H1 (cell line): ENCODE measurements around the gene UMOD. TPM values are rescaled to one million over a fixed set of nuclear protein-coding genes. Genes with fewer than 3 reads are reported as not detected.

Experiments used
- CTCF ChIA-PET: fragments of 300-600 bp; sonication (Branson Sonifier 250); formaldehyde crosslinking; loops from one replicate; lab custom pipeline; 2021; ENCODE audit not compliant: partially characterized antibody; lab: Charles Lee
- POLR2A ChIA-PET: fragments of 300-600 bp; sonication (Branson Sonifier 250); formaldehyde crosslinking; loops from one replicate; lab custom pipeline; 2021; ENCODE audit warnings: inconsistent platforms; ENCODE audit not compliant: partially characterized antibody; lab: Charles Lee
- DNase-seq, 2 experiments: peaks; one replicate each; pipeline versions ENCODE4 v3.0.0 to v3.0.0-alpha.2; 2010 to 2022; ENCODE audit warnings: low spot score in 2 of 2, low read depth in 1 of 2, mixed read lengths in 1 of 2
- FAIRE-seq: peaks from 2 replicates; lab custom pipeline; 2011; peaks lifted over from hg19 to GRCh38; lab: Jason Lieb, UNC
- H2AFZ ChIP-seq: 2 replicates; pipeline ENCODE4 v1.8.1; 2012; ENCODE audit warnings: low read length, inconsistent platforms
- H2AK5ac ChIP-seq: 2 replicates; pipeline ENCODE4 v1.6.1; 2013; ENCODE audit warnings: low read depth, low read length
- H2BK120ac ChIP-seq: replicated peaks from 2 replicates; pipeline ENCODE3; 2013; ENCODE audit warnings: low read depth, low read length, inconsistent platforms
- H2BK12ac ChIP-seq: 2 replicates; pipeline ENCODE4 v1.6.1; 2013; ENCODE audit warnings: low read depth, low read length
- H2BK15ac ChIP-seq: 2 replicates; pipeline ENCODE4 v1.6.1; 2013; ENCODE audit warnings: low read length
- H2BK20ac ChIP-seq: 2 replicates; pipeline ENCODE4 v1.6.1; 2013; ENCODE audit warnings: low read length
- H2BK5ac ChIP-seq: 2 replicates; pipeline ENCODE4 v1.6.1; 2013; ENCODE audit warnings: low read depth, low read length
- H3K14ac ChIP-seq: 2 replicates; pipeline ENCODE4 v1.6.1; 2013; ENCODE audit warnings: inconsistent platforms; ENCODE audit not compliant: insufficient read length
- H3K18ac ChIP-seq: 2 replicates; pipeline ENCODE4 v1.6.1; 2013; ENCODE audit warnings: low read length; ENCODE audit errors: extremely low read depth
- H3K23ac ChIP-seq: 2 replicates; pipeline ENCODE4 v1.6.1; 2013; ENCODE audit warnings: inconsistent platforms; ENCODE audit not compliant: insufficient read length
- H3K23me2 ChIP-seq: 2 replicates; pipeline ENCODE4 v1.6.1; 2013; ENCODE audit warnings: low read depth, low read length
- H3K27ac ChIP-seq: 2 replicates; pipeline ENCODE4 v1.6.1; 2011; ENCODE audit warnings: low read depth, low read length, inconsistent platforms
- H3K27me3 ChIP-seq, 4 experiments: replicated peaks in 1 of 4; 1 replicate in 1 of 4; 2 replicates in 3 of 4; pipeline versions ENCODE4 v1.6.1 to v1.8.1; 2011 to 2013; ENCODE audit warnings: low read length in 3 of 4, mild to moderate bottlenecking in 3 of 4, inconsistent platforms in 2 of 4, mixed read lengths in 2 of 4, moderate library complexity in 1 of 4; ENCODE audit not compliant: control insufficient read depth in 3 of 4, insufficient read depth in 3 of 4; ENCODE audit errors: extremely low read depth in 1 of 4
- H3K36me3 ChIP-seq, 4 experiments: 2 replicates each; pipeline versions ENCODE4 v1.6.1 to v1.8.1; 2011 to 2013; ENCODE audit warnings: mild to moderate bottlenecking in 4 of 4, low read length in 3 of 4, moderate library complexity in 2 of 4, control low read depth in 1 of 4, inconsistent platforms in 1 of 4; ENCODE audit not compliant: insufficient read depth in 4 of 4, control insufficient read depth in 2 of 4
- H3K4ac ChIP-seq: replicated peaks from 2 replicates; pipeline ENCODE3; 2013; ENCODE audit warnings: low read length, low read depth, mixed read lengths, inconsistent platforms; ENCODE audit not compliant: insufficient read length
- H3K4me1 ChIP-seq, 4 experiments: replicated peaks in 1 of 4; 1 replicate in 1 of 4; 2 replicates in 3 of 4; pipeline versions ENCODE4 v1.6.1 to v1.8.1; 2011 to 2013; ENCODE audit warnings: low read length in 3 of 4, inconsistent platforms in 2 of 4, mixed read lengths in 1 of 4; ENCODE audit not compliant: insufficient read depth in 4 of 4, control insufficient read depth in 3 of 4
- H3K4me2 ChIP-seq, 2 experiments: 2 replicates each; pipeline versions ENCODE4 v1.6.1 to v1.8.1; 2011 to 2013; ENCODE audit warnings: low read depth in 2 of 2, low read length in 2 of 2, control low read depth in 1 of 2, inconsistent platforms in 1 of 2, mild to moderate bottlenecking in 1 of 2; ENCODE audit not compliant: insufficient read depth in 1 of 2
- H3K4me3 ChIP-seq, 4 experiments: fragments of 200-600, 300-600 bp in 1 of 4; sonication (generic), shearing (Covaris generic), sonication (Bioruptor Twin) in 1 of 4; 2 replicates each; pipeline versions ENCODE4 v1.5.1 to v1.8.1; 2011 to 2016; ENCODE audit warnings: low read length in 4 of 4, low read depth in 3 of 4, control low read depth in 2 of 4, inconsistent platforms in 2 of 4, mild to moderate bottlenecking in 2 of 4, mixed read lengths in 1 of 4, moderate library complexity in 1 of 4; ENCODE audit not compliant: insufficient read depth in 2 of 4; ENCODE audit errors: extremely low read depth in 1 of 4
- H3K56ac ChIP-seq: replicated peaks from 2 replicates; pipeline ENCODE3; 2013; ENCODE audit warnings: low read depth, mild to moderate bottlenecking, mixed read lengths, low read length, inconsistent platforms; ENCODE audit not compliant: insufficient read length
- H3K79me1 ChIP-seq: 2 replicates; pipeline ENCODE4 v1.6.1; 2013; ENCODE audit warnings: low read depth, low read length, control low read depth
- H3K79me2 ChIP-seq, 2 experiments: 2 replicates each; pipeline versions ENCODE4 v1.6.1 to v1.8.1; 2012 to 2013; ENCODE audit warnings: low read length in 2 of 2, mild to moderate bottlenecking in 2 of 2, inconsistent platforms in 1 of 2; ENCODE audit not compliant: insufficient read depth in 2 of 2, control insufficient read depth in 1 of 2
- H3K9ac ChIP-seq, 4 experiments: replicated peaks in 1 of 4; 1 replicate in 1 of 4; 2 replicates in 3 of 4; pipeline versions ENCODE4 v1.6.1 to v1.8.1; 2011 to 2013; ENCODE audit warnings: low read depth in 3 of 4, low read length in 3 of 4, control low read depth in 2 of 4, mild to moderate bottlenecking in 2 of 4, moderate library complexity in 2 of 4, inconsistent platforms in 1 of 4; ENCODE audit errors: extremely low read depth in 1 of 4
- H3K9me3 ChIP-seq, 2 experiments: 2 replicates each; pipeline versions ENCODE4 v1.6.1 to v1.8.1; 2012 to 2013; ENCODE audit warnings: mild to moderate bottlenecking in 2 of 2, moderate library complexity in 2 of 2, control low read depth in 1 of 2, inconsistent platforms in 1 of 2, low read depth in 1 of 2, low read length in 1 of 2, mixed read lengths in 1 of 2; ENCODE audit not compliant: insufficient read depth in 2 of 2
- H4K20me1 ChIP-seq, 2 experiments: replicated peaks in 1 of 2; 2 replicates each; pipeline versions ENCODE3 to v1.8.1; 2011 to 2013; ENCODE audit warnings: inconsistent platforms in 2 of 2, low read length in 2 of 2, mild to moderate bottlenecking in 1 of 2; ENCODE audit not compliant: insufficient read depth in 2 of 2, control insufficient read depth in 1 of 2
- H4K5ac ChIP-seq: 2 replicates; pipeline ENCODE4 v1.6.1; 2013; ENCODE audit warnings: low read length, low read depth, mixed read lengths, inconsistent platforms; ENCODE audit not compliant: insufficient read length
- H4K8ac ChIP-seq: 2 replicates; pipeline ENCODE4 v1.8.0; 2013; ENCODE audit warnings: mild to moderate bottlenecking, moderate library complexity, low read length, inconsistent platforms; ENCODE audit not compliant: insufficient read depth; ENCODE audit errors: extremely low read depth
- H4K91ac ChIP-seq: replicated peaks from 2 replicates; pipeline ENCODE3; 2013; ENCODE audit warnings: low read length, mixed read lengths, inconsistent platforms; ENCODE audit not compliant: insufficient read length
- BACH1 ChIP-seq: IDR thresholded peaks from 2 replicates; pipeline ENCODE4 v1.6.1; 2012; ENCODE audit warnings: low read length, improper control_type of control experiment
- CREB1 ChIP-seq: IDR thresholded peaks from 2 replicates; pipeline ENCODE4 v1.6.1; 2012; ENCODE audit warnings: inconsistent platforms
- PHF8 ChIP-seq: fragments of 200-600 bp; sonication (generic); conservative IDR thresholded peaks from 2 replicates; pipeline ENCODE4 v1.7.1; 2012; ENCODE audit warnings: low read depth, mild to moderate bottlenecking, inconsistent platforms, low read length, moderate library complexity
- POU5F1 ChIP-seq: IDR thresholded peaks from 2 replicates; pipeline ENCODE4 v1.6.1; 2011; ENCODE audit warnings: low read depth, mild to moderate bottlenecking, low read length, moderate library complexity
- RFX5 ChIP-seq: IDR thresholded peaks from 2 replicates; pipeline ENCODE4 v1.6.1; 2011; ENCODE audit warnings: low read depth, low read length, improper control_type of control experiment, borderline replicate concordance
- TAF7 ChIP-seq: optimal IDR thresholded peaks from 2 replicates; pipeline ENCODE3; 2011; ENCODE audit warnings: low read depth, mild to moderate bottlenecking, inconsistent platforms, low read length, moderate library complexity, borderline replicate concordance
- TBP ChIP-seq: IDR thresholded peaks from 2 replicates; pipeline ENCODE4 v1.6.1; 2011; ENCODE audit warnings: low read depth, low read length, improper control_type of control experiment
- TCF12 ChIP-seq: IDR thresholded peaks from 2 replicates; pipeline ENCODE4 v1.6.1; 2011; ENCODE audit warnings: low read depth, mild to moderate bottlenecking, low read length
- ZNF274 ChIP-seq: IDR thresholded peaks from 2 replicates; pipeline ENCODE4 v1.7.0; 2012; ENCODE audit warnings: low read length, borderline replicate concordance; ENCODE audit errors: extremely low read depth
- WGBS, 2 experiments: shearing (Covaris generic) in 1 of 2; methylation state at CpG; one replicate each; pipeline versions ENCODE4 v1.1.6 to v1.1.7; 2013 to 2015; ENCODE audit warnings: low lambda C conversion rate in 2 of 2, mixed read lengths in 2 of 2, inconsistent platforms in 1 of 2, low coverage in 1 of 2, missing lambda C conversion rate in 1 of 2; ENCODE audit not compliant: insufficient replicate concordance in 2 of 2, insufficient coverage in 1 of 2, insufficient read length in 1 of 2; ENCODE audit errors: extremely low coverage in 1 of 2, missing lambda C conversion rate in 1 of 2; 5-methylcytosine and 5-hydroxymethylcytosine counted together
- polyA plus RNA-seq, 7 experiments: library from polyadenylated mRNA; depleted of rRNA in 3 of 7; stranded (reverse) in 5 of 7; unstranded in 2 of 7; fragments of >200 nt in 5 of 7; fragments of 200-250 nt in 2 of 7; gene quantifications; 1 replicate in 5 of 7; 2 replicates in 1 of 7; 4 replicates in 1 of 7; pipeline versions ENCODE4 v1.2.1 to v1.2.3, GENCODE V29; 2011 to 2013; ENCODE audit warnings: missing spikeins in 2 of 7, mixed read lengths in 2 of 7
- total RNA-seq: library from RNA; stranded (reverse); fragmentation: NEBNext Ultra II Directional; extraction: Animal tissue kit (Norgen Biotek cat#: 25700); gene quantifications from 2 replicates; pipeline ENCODE4 v1.2.1, GENCODE V29; 2021
- TF ChIP-seq, protein P1 (sequence below): IDR thresholded peaks from 2 replicates; pipeline ENCODE4 v1.6.1; 2012; ENCODE audit warnings: inconsistent platforms
- TF ChIP-seq, protein P2 (sequence below): IDR thresholded peaks from 2 replicates; pipeline ENCODE4 v1.6.1; 2012; ENCODE audit warnings: low read length, inconsistent platforms
- TF ChIP-seq, protein P3 (sequence below): IDR thresholded peaks from 2 replicates; pipeline ENCODE4 v1.6.1; 2011; ENCODE audit warnings: low read length, improper control_type of control experiment

UMOD gene
- total and polyA plus RNA-seq, 2 of the 8 experiments (the other 6 are each of a cell fraction or from before 2014, with no cell fraction given), result not detected

DNA sequence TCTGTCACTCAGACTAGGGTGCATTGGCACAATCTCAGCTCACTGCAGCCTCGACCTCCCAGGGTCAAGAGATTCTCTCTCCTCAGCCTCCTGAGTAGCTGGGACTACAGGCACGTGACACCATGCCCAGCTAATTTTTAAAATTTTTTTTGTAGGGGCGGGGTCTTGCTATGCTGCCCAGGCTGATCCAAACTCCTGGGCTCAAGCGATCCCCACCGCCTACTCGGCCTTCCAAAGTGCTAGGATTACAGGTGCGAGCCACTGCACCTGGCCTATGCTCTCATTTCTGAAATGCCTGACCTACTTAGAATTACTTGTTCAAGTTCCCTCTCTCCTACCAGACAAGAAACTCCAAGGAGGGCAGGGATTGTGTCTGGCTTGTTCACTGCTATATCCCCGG is 20.1 kb downstream of the UMOD start:
- no peak overlapping the region for H2AFZ ChIP-seq
- DNase-seq (no peak), FAIRE-seq (no peak)
- H3K23me2 ChIP-seq, result no peaks in the 10 kb centered on the region
- POLR2A ChIA-PET, result interaction anchor here (1.5 kb wide), 1 partner anchor 10 kb away, joined by 4 read pairs; no protein-coding TSS in a partner anchor
- TF ChIP-seq BACH1 (no peak), TAF7 (no peak), CREB1 (no peak), RFX5 (no peak), TCF12 (no peak), TBP (no peak), PHF8 (no peak), ZNF274 (no peak), POU5F1 (no peak)
- TF ChIP-seq, protein P1, sequence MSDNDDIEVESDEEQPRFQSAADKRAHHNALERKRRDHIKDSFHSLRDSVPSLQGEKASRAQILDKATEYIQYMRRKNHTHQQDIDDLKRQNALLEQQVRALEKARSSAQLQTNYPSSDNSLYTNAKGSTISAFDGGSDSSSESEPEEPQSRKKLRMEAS, result no peak
- TF ChIP-seq, protein P2, sequence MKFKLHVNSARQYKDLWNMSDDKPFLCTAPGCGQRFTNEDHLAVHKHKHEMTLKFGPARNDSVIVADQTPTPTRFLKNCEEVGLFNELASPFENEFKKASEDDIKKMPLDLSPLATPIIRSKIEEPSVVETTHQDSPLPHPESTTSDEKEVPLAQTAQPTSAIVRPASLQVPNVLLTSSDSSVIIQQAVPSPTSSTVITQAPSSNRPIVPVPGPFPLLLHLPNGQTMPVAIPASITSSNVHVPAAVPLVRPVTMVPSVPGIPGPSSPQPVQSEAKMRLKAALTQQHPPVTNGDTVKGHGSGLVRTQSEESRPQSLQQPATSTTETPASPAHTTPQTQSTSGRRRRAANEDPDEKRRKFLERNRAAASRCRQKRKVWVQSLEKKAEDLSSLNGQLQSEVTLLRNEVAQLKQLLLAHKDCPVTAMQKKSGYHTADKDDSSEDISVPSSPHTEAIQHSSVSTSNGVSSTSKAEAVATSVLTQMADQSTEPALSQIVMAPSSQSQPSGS, result no peak
- TF ChIP-seq, protein P3, sequence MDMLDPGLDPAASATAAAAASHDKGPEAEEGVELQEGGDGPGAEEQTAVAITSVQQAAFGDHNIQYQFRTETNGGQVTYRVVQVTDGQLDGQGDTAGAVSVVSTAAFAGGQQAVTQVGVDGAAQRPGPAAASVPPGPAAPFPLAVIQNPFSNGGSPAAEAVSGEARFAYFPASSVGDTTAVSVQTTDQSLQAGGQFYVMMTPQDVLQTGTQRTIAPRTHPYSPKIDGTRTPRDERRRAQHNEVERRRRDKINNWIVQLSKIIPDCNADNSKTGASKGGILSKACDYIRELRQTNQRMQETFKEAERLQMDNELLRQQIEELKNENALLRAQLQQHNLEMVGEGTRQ, result no peak
- TF ChIP-seq, all 59 proteins: peak for 0
- H3K18ac ChIP-seq, result no peak overlapping the region
- no peak overlapping the region for H3K9ac ChIP-seq
- H3K4ac ChIP-seq, result no peak overlapping the region
- H3K79me1 ChIP-seq, result no peaks in the 10 kb centered on the region
- no peaks in the 10 kb centered on the region for H3K4me1 ChIP-seq
- no peak overlapping the region for H3K23ac ChIP-seq
- H2BK5ac ChIP-seq, result no peak overlapping the region
- no peak overlapping the region for H3K4me3 ChIP-seq
- no peak overlapping the region for H2BK12ac ChIP-seq
- no peaks in the 10 kb centered on the region for H3K27me3 ChIP-seq
- H3K56ac ChIP-seq, result no peak overlapping the region
- no peak overlapping the region for H4K5ac ChIP-seq
- H3K79me2 ChIP-seq, result no peaks in the 10 kb centered on the region
- no peak overlapping the region for H3K14ac ChIP-seq
- CTCF ChIA-PET, result interaction anchor here (0.7 to 1.7 kb wide), 2 partner anchors 28 to 425 kb away, joined by 3 to 5 read pairs (median 3); no protein-coding TSS in a partner anchor
- no peak overlapping the region for H2BK15ac ChIP-seq
- no peak overlapping the region for H2BK120ac ChIP-seq
- 89% methylated on average over 8 of the region's 8 CpGs; no CpG with 5 or more reads in 1 of the 2 experiments for WGBS, 2 experiments
- no peak overlapping the region for H3K27ac ChIP-seq
- no peak overlapping the region for H3K4me2 ChIP-seq
- no peak overlapping the region for H4K8ac ChIP-seq
- H4K91ac ChIP-seq, result no peak overlapping the region
- no peak overlapping the region for H2BK20ac ChIP-seq
- no peak overlapping the region for H2AK5ac ChIP-seq
- H4K20me1 ChIP-seq, result no peaks in the 10 kb centered on the region
- no peaks in the 10 kb centered on the region for H3K9me3 ChIP-seq
- no peaks in the 10 kb centered on the region for H3K36me3 ChIP-seq
